ENCODE data around the gene BTBD16. TPM values are rescaled to one million over a fixed set of nuclear protein-coding genes. Genes with fewer than 3 reads are reported as not detected.

Gene BTBD16
- total RNA-seq, 1 donor from 2014 or later: not detected

GRCh38 chr10:122234416-122234815 lies 36.7 kb upstream of the BTBD16 start:
- Histone ChIP-seq H3K27ac (no peak overlapping the region), H3K9me3 (no peaks in the 10 kb centered on the region), H3K27me3 (no peaks in the 10 kb centered on the region), H3K4me1 (no peaks in the 10 kb centered on the region), H3K36me3 (peaks cover 0 to 30% of the 10 kb centered on the region in 2 donors), H3K4me3 (no peak overlapping the region)
- intact Hi-C loops (cut with DNase I): no loop called here
- no peak for DNase-seq (ENCODE audit: extremely low spot score in 2 of 2)
- TF ChIP-seq POLR2A (IDR thresholded peaks at IDR 0.05): no peak
- TF ChIP-seq CTCF (IDR thresholded peaks at IDR 0.05): no peak
- no peak for TF ChIP-seq POLR2AphosphoS5 (IDR thresholded peaks at IDR 0.05; ENCODE audit: insufficient read depth in 1 of 2, low read depth in 1 of 2)

- no peak overlapping the region for H3K27ac ChIP-seq
- no peaks in the 10 kb centered on the region for H3K4me1 ChIP-seq
- TF ChIP-seq CTCF (IDR thresholded peaks at IDR 0.05) (no peak), POLR2AphosphoS5 (IDR thresholded peaks at IDR 0.05; ENCODE audit: insufficient read depth in 1 of 2, low read depth in 1 of 2) (no peak), POLR2A (IDR thresholded peaks at IDR 0.05) (no peak)
- no peak overlapping the region for H3K4me3 ChIP-seq
- intact Hi-C loops (cut with DNase I): no loop called here
- no peak for DNase-seq (ENCODE audit: extremely low spot score in 2 of 2)
- peaks cover 0 to 46% of the 10 kb centered on the region in 2 donors for H3K36me3 ChIP-seq
- H3K9me3 ChIP-seq: no peaks in the 10 kb centered on the region
- H3K27me3 ChIP-seq: no peaks in the 10 kb centered on the region
These were observed 34.3 kb upstream of the BTBD16 start for GRCh38 chr10:122236690-122237306.

- no peak for TF ChIP-seq POLR2AphosphoS5 (IDR thresholded peaks at IDR 0.05; ENCODE audit: insufficient read depth in 1 of 2, low read depth in 1 of 2)
- TF ChIP-seq POLR2A (IDR thresholded peaks at IDR 0.05): no peak
- no peak for TF ChIP-seq CTCF (IDR thresholded peaks at IDR 0.05)
- no peak for DNase-seq (ENCODE audit: extremely low spot score in 2 of 2)
- Histone ChIP-seq H3K36me3 (peaks cover 0 to 50% of the 10 kb centered on the region in 2 donors), H3K27ac (no peak overlapping the region), H3K9me3 (no peaks in the 10 kb centered on the region), H3K27me3 (no peaks in the 10 kb centered on the region), H3K4me1 (no peaks in the 10 kb centered on the region), H3K4me3 (no peak overlapping the region)
- intact Hi-C loops (cut with DNase I): no loop called here
These were observed 33.6 kb upstream of the BTBD16 start for GRCh38 chr10:122237331-122237990.

- no peak overlapping the region for H3K27ac ChIP-seq
These were observed 31.4 kb upstream of the BTBD16 start for GRCh38 chr10:122239578-122240257.

More at GRCh38 chr10:122239578-122240257, 31.4 kb upstream of the BTBD16 start:
- peaks cover 0 to 64% of the 10 kb centered on the region in 2 donors for H3K36me3 ChIP-seq
- H3K4me1 ChIP-seq: peaks cover 10% of the 10 kb centered on the region
- no peak for DNase-seq (ENCODE audit: extremely low spot score in 2 of 2)
- intact Hi-C loops (cut with DNase I): no loop called here
- H3K9me3 ChIP-seq: no peaks in the 10 kb centered on the region
- TF ChIP-seq POLR2A (IDR thresholded peaks at IDR 0.05): no peak
- TF ChIP-seq CTCF (IDR thresholded peaks at IDR 0.05): no peak
- no peak for TF ChIP-seq POLR2AphosphoS5 (IDR thresholded peaks at IDR 0.05; ENCODE audit: insufficient read depth in 1 of 2, low read depth in 1 of 2)
- H3K4me3 ChIP-seq: no peak overlapping the region
- H3K27me3 ChIP-seq: no peaks in the 10 kb centered on the region
